Heart left ventricle (tissue), 13 donors: ENCODE measurements around the gene GAL3ST2.

Source experiments
- CTCF ChIP-seq, 12 donors: fragments of 200-600 bp; sonication (generic) in 4 of 12; IDR thresholded peaks; one replicate each; pipeline versions ENCODE4 v1.5.0 to v1.8.0; 2018 to 2022; ENCODE audit warnings: antibody characterized with exemption in 12 of 12, mild to moderate bottlenecking in 5 of 12
- POLR2A ChIP-seq, 2 donors: fragments of 450-650 bp; IDR thresholded peaks; one replicate each; pipeline ENCODE4 v1.6.1; 2017; ENCODE audit warnings: antibody characterized with exemption in 2 of 2, mild to moderate bottlenecking in 2 of 2, moderate library complexity in 2 of 2
- donor health status: ischemic (EF 13 %, LVEDD 7.1; RV severe dilation, severe dysfunction).
- donor health status: DM: no; HTN: yes; CAD: no.
- donor health status: DM: no; HTN: no; CAD: no.
- donor health status: ischemic (EF 25% LVEDD 6.9; RV normal size, moderate dysfunction).
- donor health status: ischemic (EF 25% LVEDD 5.7; RV mildly dilated, moderate dysfunction).
- donor health status: ischemic (EF 35%, LVEDD 5.7; RV mildly dilated, moderate dysfunction).
- donor health status: nonischemic (EF 11% LVEDD 7.7; RV severe dilation, severe dysfunction).
- donor health status: DM: yes; HTN: yes; CAD: no.
- donor health status: PGD.
- donor health status: ischemic (EF 29% LVEDD 5.4; RV normal size, mild dysfunction).
- donor health status: nonischemic (EF 23%, LVEDD 6.1; RV moderate dilation, normal function).

DNA sequence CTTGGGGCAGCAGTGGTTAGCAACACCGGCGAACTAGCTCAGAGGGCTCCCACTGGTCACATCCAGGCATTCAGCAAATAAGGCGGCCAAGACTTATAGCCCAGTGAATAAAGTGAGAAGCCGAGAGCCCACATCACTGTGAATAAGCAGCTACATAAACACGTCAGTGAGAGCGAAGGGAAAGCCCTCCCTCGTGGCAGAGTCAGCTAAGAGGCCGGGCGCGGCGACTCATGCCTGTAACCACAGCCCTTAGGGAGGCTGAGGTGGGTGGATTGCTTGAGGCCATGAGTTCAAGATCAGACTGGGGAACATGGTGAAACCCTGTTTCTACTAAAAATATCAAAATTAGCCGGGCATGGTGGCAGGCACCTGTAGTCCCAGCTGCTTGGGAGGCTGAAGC lies 37.0 kb upstream of the GAL3ST2 start:
- TF ChIP-seq CTCF (IDR thresholded peaks at IDR 0.05), result no peak
- TF ChIP-seq POLR2A (IDR thresholded peaks at IDR 0.05), result no peak
